ENCODE data around the gene CDR2L.

- TF ChIP-seq CTCF (IDR thresholded peaks at IDR 0.05), result no peak
- TF ChIP-seq GATA2 (CRISPR knock-in tag; IDR thresholded peaks at IDR 0.05), result no peak
- no peak for TF ChIP-seq EP300 (IDR thresholded peaks at IDR 0.05; ENCODE audit: borderline replicate concordance in 1 of 2, low read depth in 1 of 2, low read length in 1 of 2)
- no peak for TF ChIP-seq TAF1 (IDR thresholded peaks at IDR 0.05; ENCODE audit: borderline replicate concordance, low read depth, low read length)
- TF ChIP-seq POLR2AphosphoS5 (IDR thresholded peaks at IDR 0.05; ENCODE audit: low read depth, low read length), result no peak
- TF ChIP-seq REST (IDR thresholded peaks at IDR 0.05; ENCODE audit: low read depth, low read length), result no peak
- TF ChIP-seq USF1 (IDR thresholded peaks at IDR 0.05; ENCODE audit: borderline replicate concordance, low read depth), result no peak
- no peak for TF ChIP-seq GABPA (IDR thresholded peaks at IDR 0.05; ENCODE audit: low read depth)
- no peak for TF ChIP-seq USF2 (IDR thresholded peaks at IDR 0.05; ENCODE audit: borderline replicate concordance, low read depth, low read length)
- TF ChIP-seq MEF2A (IDR thresholded peaks at IDR 0.05; ENCODE audit: borderline replicate concordance, low read depth), result no peak
- TF ChIP-seq MAX (IDR thresholded peaks at IDR 0.05; ENCODE audit: low read depth), result no peak
- TF ChIP-seq PBX3 (IDR thresholded peaks at IDR 0.05), result no peak
Measured at GRCh38 chr17:74972973-74973328, 14.5 kb upstream of the CDR2L start.
